ENCODE measurements around the gene MTA2.

DNA sequence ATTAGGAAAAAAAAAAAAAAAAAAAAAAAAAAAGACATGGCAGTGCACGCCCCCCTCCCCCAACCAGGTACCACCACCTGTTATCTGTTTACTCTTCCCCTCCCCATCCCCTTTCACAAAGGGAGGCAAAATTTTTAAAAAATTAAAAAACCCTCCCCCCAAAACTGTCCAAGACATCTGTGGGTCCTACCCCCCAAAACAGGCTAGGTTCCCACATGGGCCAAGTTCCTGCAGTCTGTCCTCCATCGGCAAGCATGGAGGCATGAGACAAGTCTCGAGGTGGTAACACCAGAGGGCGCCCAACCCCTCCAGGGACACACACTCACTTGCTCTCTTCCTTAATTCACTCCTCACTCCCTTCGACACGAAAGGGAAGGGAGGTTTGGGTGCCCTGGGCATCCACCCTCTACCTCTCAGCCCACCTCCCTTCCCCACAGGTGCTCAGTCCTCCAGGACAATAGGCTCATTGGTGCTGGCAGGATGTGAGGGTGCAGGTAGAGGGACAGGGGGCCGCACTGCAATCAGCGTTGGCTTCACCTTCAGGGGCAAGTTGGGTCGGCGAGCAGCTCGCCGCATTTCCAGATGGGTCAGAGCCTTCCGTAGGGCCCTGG lies 8.1 kb downstream of the MTA2 start:
- TF ChIP-seq, protein P1, sequence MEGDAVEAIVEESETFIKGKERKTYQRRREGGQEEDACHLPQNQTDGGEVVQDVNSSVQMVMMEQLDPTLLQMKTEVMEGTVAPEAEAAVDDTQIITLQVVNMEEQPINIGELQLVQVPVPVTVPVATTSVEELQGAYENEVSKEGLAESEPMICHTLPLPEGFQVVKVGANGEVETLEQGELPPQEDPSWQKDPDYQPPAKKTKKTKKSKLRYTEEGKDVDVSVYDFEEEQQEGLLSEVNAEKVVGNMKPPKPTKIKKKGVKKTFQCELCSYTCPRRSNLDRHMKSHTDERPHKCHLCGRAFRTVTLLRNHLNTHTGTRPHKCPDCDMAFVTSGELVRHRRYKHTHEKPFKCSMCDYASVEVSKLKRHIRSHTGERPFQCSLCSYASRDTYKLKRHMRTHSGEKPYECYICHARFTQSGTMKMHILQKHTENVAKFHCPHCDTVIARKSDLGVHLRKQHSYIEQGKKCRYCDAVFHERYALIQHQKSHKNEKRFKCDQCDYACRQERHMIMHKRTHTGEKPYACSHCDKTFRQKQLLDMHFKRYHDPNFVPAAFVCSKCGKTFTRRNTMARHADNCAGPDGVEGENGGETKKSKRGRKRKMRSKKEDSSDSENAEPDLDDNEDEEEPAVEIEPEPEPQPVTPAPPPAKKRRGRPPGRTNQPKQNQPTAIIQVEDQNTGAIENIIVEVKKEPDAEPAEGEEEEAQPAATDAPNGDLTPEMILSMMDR (IDR thresholded peaks at IDR 0.05) = peak in 5 of 6 experiments; percentile 47 to 69 (median 63)
- TF ChIP-seq POLR2A (IDR thresholded peaks at IDR 0.05) = no peak

Measured in Peyer's patch (tissue), 4 donors.